SK-N-SH treated with all-trans-retinoic acid at 6 μM for 48 hours (cell line): Measurements from ENCODE around the gene NPB.

Experiments used
- ATAC-seq: fragments of 200-7000 bp; cut with Tn5 transposase; 3 replicates; pipeline ENCODE4 v1.9.1; 2020; ENCODE audit warnings: mild to moderate bottlenecking, moderate library complexity
- ARNTL ChIP-seq: fragments of 450-650 bp; formaldehyde crosslinking; IDR thresholded peaks from 2 replicates; pipeline ENCODE4 v1.5.0; 2020; ENCODE audit warnings: low read depth, mild to moderate bottlenecking, moderate library complexity, borderline replicate concordance
- BACH2 ChIP-seq: fragments of 250-450 bp; sonication (Bioruptor Pico); IDR thresholded peaks from 2 replicates; pipeline ENCODE4 v1.9.0; 2021; ENCODE audit warnings: mild to moderate bottlenecking, borderline replicate concordance
- CREB5 ChIP-seq: fragments of 250-450 bp; sonication (Bioruptor Pico); IDR thresholded peaks from 2 replicates; pipeline ENCODE4 v1.5.1; 2020; ENCODE audit warnings: low read depth, mild to moderate bottlenecking, moderate library complexity
- CSDC2 ChIP-seq: fragments of 250-450 bp; sonication (Bioruptor Pico); IDR thresholded peaks from 2 replicates; pipeline ENCODE4 v1.5.0; 2020; ENCODE audit warnings: mild to moderate bottlenecking, moderate library complexity
- CSRNP3 ChIP-seq: fragments of 250-450 bp; sonication (Bioruptor Pico); IDR thresholded peaks from 2 replicates; pipeline ENCODE4 v1.5.1; 2021; ENCODE audit warnings: mild to moderate bottlenecking, moderate library complexity
- ESRRG ChIP-seq: fragments of 250-450 bp; sonication (Bioruptor Pico); IDR thresholded peaks from 2 replicates; pipeline ENCODE4 v1.6.1; 2021; ENCODE audit warnings: mild to moderate bottlenecking
- GLIS3 ChIP-seq: fragments of 250-450 bp; sonication (Bioruptor Pico); IDR thresholded peaks from 2 replicates; pipeline ENCODE4 v1.5.0; 2020; ENCODE audit warnings: mild to moderate bottlenecking, moderate library complexity
- ISL1 ChIP-seq: fragments of 250-450 bp; sonication (Bioruptor Pico); IDR thresholded peaks from 2 replicates; pipeline ENCODE4 v2.1.2; 2022; ENCODE audit warnings: mild to moderate bottlenecking, moderate library complexity
- OSR1 ChIP-seq: fragments of 250-450 bp; sonication (Bioruptor Pico); IDR thresholded peaks from 2 replicates; pipeline ENCODE4 v1.8.0; 2022; ENCODE audit warnings: moderate library complexity, mild to moderate bottlenecking, inconsistent platforms
- PATZ1 ChIP-seq: fragments of 250-450 bp; sonication (Bioruptor Pico); IDR thresholded peaks from 2 replicates; pipeline ENCODE4 v1.8.0; 2020; ENCODE audit warnings: mild to moderate bottlenecking, moderate library complexity, borderline replicate concordance
- POU6F1 ChIP-seq: fragments of 250-450 bp; sonication (Bioruptor Pico); IDR thresholded peaks from 2 replicates; pipeline ENCODE4 v1.8.0; 2021; ENCODE audit warnings: low read depth, mild to moderate bottlenecking, moderate library complexity, borderline replicate concordance
- SNAI2 ChIP-seq: fragments of 250-450 bp; sonication (Bioruptor Pico); IDR thresholded peaks from 2 replicates; pipeline ENCODE4 v1.5.0; 2020; ENCODE audit warnings: mild to moderate bottlenecking, moderate library complexity
- TCF4 ChIP-seq: fragments of 250-450 bp; sonication (Bioruptor Pico); IDR thresholded peaks from 2 replicates; pipeline ENCODE4 v1.8.0; 2021; ENCODE audit warnings: mild to moderate bottlenecking, moderate library complexity, borderline replicate concordance
- TSHZ2 ChIP-seq: fragments of 250-450 bp; sonication (Bioruptor Pico); IDR thresholded peaks from 2 replicates; pipeline ENCODE4 v1.5.0; 2020; ENCODE audit warnings: mild to moderate bottlenecking, moderate library complexity
- ZC3H10 ChIP-seq: fragments of 250-450 bp; sonication (Bioruptor Pico); IDR thresholded peaks from 2 replicates; pipeline ENCODE4 v1.5.1; 2021; ENCODE audit warnings: mild to moderate bottlenecking, moderate library complexity
- ZFP30 ChIP-seq: fragments of 450-650 bp; formaldehyde crosslinking; IDR thresholded peaks from 2 replicates; pipeline ENCODE4 v1.5.0; 2022; ENCODE audit warnings: mild to moderate bottlenecking, moderate library complexity
- ZNF70 ChIP-seq: fragments of 450-650 bp; formaldehyde crosslinking; IDR thresholded peaks from 2 replicates; pipeline ENCODE4 v1.5.0; 2020; ENCODE audit warnings: mild to moderate bottlenecking, moderate library complexity
- ZNF8 ChIP-seq: fragments of 450-650 bp; formaldehyde crosslinking; IDR thresholded peaks from 2 replicates; pipeline ENCODE4 v1.5.0; 2020; ENCODE audit warnings: mild to moderate bottlenecking, moderate library complexity

Gene NPB

GRCh38 chr17:81877569-81877968, 24.5 kb upstream of the NPB start (continued):
- TF ChIP-seq PATZ1 (CRISPR knock-in tag) (no peak), SNAI2 (CRISPR knock-in tag) (no peak), CREB5 (CRISPR knock-in tag) (no peak), ZNF8 (CRISPR knock-in tag) (no peak), ZNF70 (CRISPR knock-in tag) (no peak), ARNTL (CRISPR knock-in tag) (no peak), ZC3H10 (no peak), ISL1 (no peak)

- ATAC-seq = no peak
These were observed 23.7 kb upstream of the NPB start for GRCh38 chr17:81878294-81878693.

GRCh38 chr17:81879121-81879520, 22.9 kb upstream of the NPB start:
- ATAC-seq = no peak
- TF ChIP-seq ESRRG (CRISPR knock-in tag) = no peak
- TF ChIP-seq POU6F1 (CRISPR knock-in tag) = no peak
- TF ChIP-seq ZC3H10 = no peak
- no peak for TF ChIP-seq CSRNP3 (CRISPR knock-in tag)
- no peak for TF ChIP-seq ZNF70 (CRISPR knock-in tag)
- no peak for TF ChIP-seq GLIS3 (CRISPR knock-in tag)
- no peak for TF ChIP-seq OSR1 (CRISPR knock-in tag)
- no peak for TF ChIP-seq TCF4
- no peak for TF ChIP-seq ZFP30
- no peak for TF ChIP-seq CSDC2 (CRISPR knock-in tag)
- TF ChIP-seq ISL1 = no peak
- TF ChIP-seq BACH2 = no peak
- TF ChIP-seq TSHZ2 = no peak
- TF ChIP-seq PATZ1 (CRISPR knock-in tag) = no peak

More at GRCh38 chr17:81878294-81878693, 23.7 kb upstream of the NPB start:
- no peak for TF ChIP-seq TCF4
- no peak for TF ChIP-seq CSRNP3 (CRISPR knock-in tag)
- no peak for TF ChIP-seq OSR1 (CRISPR knock-in tag)
- TF ChIP-seq PATZ1 (CRISPR knock-in tag) = no peak
- TF ChIP-seq SNAI2 (CRISPR knock-in tag) = no peak
- no peak for TF ChIP-seq CSDC2 (CRISPR knock-in tag)
